Ascending aorta (tissue), 2 donors: ENCODE results near the gene WDR4. TPM values are rescaled to one million over a fixed set of nuclear protein-coding genes. Genes with fewer than 3 reads are reported as not detected.
"Not testable (repeated sequence)": the region's sequence is repeated elsewhere in the genome, so short reads cannot be mapped to it uniquely, and the experiment has no call there.

Experiments
- DNase-seq, 2 donors: peaks; one replicate each; pipeline ENCODE4 v3.0.0-alpha.2; 2019; ENCODE audit warnings: low spot score in 2 of 2
- H3K27ac ChIP-seq, 2 donors: fragments of 200-600 bp; sonication (generic); one replicate each; pipeline ENCODE4 v1.5.1; 2016 to 2017; ENCODE audit warnings: mild to moderate bottlenecking in 1 of 2
- H3K27me3 ChIP-seq: fragments of 200-600 bp; sonication (generic); one replicate; pipeline ENCODE4 v1.5.1; 2017
- H3K36me3 ChIP-seq, 2 donors: fragments of 200-600 bp; sonication (generic); one replicate each; pipeline ENCODE4 v1.5.1; 2016
- H3K4me1 ChIP-seq, 2 donors: fragments of 200-600 bp; sonication (generic); one replicate each; pipeline ENCODE4 v1.5.1; 2016 to 2017; ENCODE audit warnings: mild to moderate bottlenecking in 1 of 2
- H3K4me3 ChIP-seq, 2 donors: fragments of 200-600 bp; sonication (generic); one replicate each; pipeline ENCODE4 v1.5.1; 2016 to 2017; ENCODE audit warnings: mild to moderate bottlenecking in 1 of 2
- H3K9me3 ChIP-seq, 2 donors: fragments of 200-600 bp; sonication (generic); one replicate each; pipeline ENCODE4 v1.5.1; 2016
- intact Hi-C: fragments of 100-400 bp; cut with DNase I; formaldehyde crosslinking; loops from one replicate; pipeline ENCODE4 v1.15.1; 2023
- total RNA-seq: library from RNA; depleted of rRNA; stranded (reverse); fragments of >200 nt; gene quantifications from one replicate; pipeline ENCODE4 v1.1.0, GENCODE V29; 2016
- TF ChIP-seq, protein P1 (sequence below), 3 experiments: fragments of 200-600 bp in 2 of 3; fragments of 450-650 bp in 1 of 3; sonication (generic) in 2 of 3; IDR thresholded peaks; one replicate each; pipeline ENCODE4 v1.5.1; 2016 to 2019; ENCODE audit warnings: antibody characterized with exemption in 3 of 3, mild to moderate bottlenecking in 1 of 3, moderate library complexity in 1 of 3

The WDR4 gene, protein sequence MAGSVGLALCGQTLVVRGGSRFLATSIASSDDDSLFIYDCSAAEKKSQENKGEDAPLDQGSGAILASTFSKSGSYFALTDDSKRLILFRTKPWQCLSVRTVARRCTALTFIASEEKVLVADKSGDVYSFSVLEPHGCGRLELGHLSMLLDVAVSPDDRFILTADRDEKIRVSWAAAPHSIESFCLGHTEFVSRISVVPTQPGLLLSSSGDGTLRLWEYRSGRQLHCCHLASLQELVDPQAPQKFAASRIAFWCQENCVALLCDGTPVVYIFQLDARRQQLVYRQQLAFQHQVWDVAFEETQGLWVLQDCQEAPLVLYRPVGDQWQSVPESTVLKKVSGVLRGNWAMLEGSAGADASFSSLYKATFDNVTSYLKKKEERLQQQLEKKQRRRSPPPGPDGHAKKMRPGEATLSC
- total RNA-seq: 51.9 TPM

DNA sequence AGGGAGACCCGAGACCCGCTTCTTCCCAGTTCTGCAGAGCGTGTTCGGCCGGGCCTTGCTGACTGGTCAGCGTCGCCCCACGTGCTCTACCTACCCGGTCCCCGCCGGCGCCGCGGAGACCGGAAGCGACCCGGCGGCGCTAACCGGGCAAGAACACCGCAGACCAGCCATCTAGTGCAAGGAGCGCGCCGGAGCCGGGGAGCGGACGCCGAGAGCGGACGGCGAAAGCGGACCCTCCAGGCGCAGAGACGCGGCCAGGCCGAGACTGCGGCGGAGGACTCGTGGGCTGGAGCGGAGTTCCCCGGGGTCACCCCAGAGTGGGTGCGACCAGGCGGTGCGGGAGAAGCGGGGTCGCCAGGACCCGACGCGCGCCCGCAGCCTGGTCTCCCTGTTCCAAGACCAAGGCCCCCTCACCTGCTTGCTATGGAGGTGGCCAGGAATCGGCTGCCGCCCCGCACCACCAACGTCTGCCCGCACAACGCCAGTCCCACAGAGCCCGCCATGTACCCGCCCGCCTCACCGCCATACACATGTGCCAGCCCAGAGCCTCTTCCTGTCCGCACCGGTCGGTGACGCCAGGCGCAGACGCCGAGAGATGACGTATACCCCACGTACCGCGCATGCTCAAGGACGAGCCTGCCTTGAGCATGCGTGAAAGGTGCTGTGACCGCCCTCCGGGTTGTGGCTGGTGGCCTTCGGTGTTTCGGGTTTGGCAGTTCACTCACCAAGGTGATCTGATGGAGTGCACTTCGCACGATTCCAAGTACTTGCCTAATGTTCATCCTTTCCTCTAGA, at the start of gene WDR4:
TSS of gene WDR4 (minus strand) at position 547 of the 795 bp plus-strand sequence. CDS start at position 503, 44 bp downstream.
- TF ChIP-seq, protein P1, sequence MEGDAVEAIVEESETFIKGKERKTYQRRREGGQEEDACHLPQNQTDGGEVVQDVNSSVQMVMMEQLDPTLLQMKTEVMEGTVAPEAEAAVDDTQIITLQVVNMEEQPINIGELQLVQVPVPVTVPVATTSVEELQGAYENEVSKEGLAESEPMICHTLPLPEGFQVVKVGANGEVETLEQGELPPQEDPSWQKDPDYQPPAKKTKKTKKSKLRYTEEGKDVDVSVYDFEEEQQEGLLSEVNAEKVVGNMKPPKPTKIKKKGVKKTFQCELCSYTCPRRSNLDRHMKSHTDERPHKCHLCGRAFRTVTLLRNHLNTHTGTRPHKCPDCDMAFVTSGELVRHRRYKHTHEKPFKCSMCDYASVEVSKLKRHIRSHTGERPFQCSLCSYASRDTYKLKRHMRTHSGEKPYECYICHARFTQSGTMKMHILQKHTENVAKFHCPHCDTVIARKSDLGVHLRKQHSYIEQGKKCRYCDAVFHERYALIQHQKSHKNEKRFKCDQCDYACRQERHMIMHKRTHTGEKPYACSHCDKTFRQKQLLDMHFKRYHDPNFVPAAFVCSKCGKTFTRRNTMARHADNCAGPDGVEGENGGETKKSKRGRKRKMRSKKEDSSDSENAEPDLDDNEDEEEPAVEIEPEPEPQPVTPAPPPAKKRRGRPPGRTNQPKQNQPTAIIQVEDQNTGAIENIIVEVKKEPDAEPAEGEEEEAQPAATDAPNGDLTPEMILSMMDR (IDR thresholded peaks at IDR 0.05): no peak
- Histone ChIP-seq H3K27ac (peak within 1 kb of the TSS; percentile 85 to 93), H3K36me3 (peaks cover 6 to 9% of the 10 kb centered on the region in 2 donors), H3K4me3 (peak within 1 kb of the TSS; percentile 77 to 91), H3K4me1 (peaks cover 0 to 15% of the 10 kb centered on the region in 2 donors), H3K27me3 (no peaks in the 10 kb centered on the region), H3K9me3 (no peaks in the 10 kb centered on the region)
- intact Hi-C loops: loop anchor here (1.0 kb wide), 2 partner anchors 14 to 95 kb away; partner anchors contain the start of genes NDUFV3 and PKNOX1
- peak; percentile 92 to 99 for DNase-seq

DNA sequence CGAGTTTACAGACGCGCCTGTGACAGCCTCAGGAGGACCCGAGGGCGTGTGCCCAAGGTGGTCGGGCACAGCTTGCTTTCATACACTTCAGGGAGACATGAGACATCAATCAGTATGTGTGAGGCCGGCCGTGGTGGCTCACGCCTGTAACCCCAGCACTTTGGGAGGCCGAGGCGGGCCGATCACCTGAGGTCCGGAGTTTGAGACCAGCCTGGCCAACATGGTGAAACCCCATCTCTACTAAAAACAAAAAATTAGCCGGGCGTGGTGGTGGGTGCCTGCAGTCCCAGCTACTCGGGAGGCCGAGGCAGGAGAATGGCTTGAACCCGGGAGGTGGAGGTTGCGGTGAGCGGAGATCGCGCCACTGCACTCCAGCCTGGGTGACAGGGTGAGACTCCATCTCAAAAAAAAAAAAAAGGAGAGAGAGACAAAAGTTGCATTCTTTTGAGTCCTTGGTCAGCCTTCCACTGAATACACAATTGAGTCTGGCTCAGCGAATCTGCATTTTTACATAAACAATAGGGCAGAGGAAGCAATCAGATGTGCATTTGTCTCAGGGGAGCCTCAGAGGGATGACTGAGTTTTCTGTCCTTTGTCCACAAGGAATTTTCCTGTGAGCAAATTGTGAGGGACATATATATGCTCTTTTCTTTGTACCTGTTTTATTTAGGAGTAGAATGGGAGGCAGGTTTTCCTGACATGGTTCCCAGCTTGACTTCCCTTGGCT, 48.3 kb upstream of the WDR4 start:
- DNase-seq, H3K27ac ChIP-seq, H3K4me3 ChIP-seq, H3K4me1 ChIP-seq, H3K36me3 ChIP-seq, H3K9me3 ChIP-seq, intact Hi-C loops, H3K27me3 ChIP-seq: not testable (repeated sequence)

DNA sequence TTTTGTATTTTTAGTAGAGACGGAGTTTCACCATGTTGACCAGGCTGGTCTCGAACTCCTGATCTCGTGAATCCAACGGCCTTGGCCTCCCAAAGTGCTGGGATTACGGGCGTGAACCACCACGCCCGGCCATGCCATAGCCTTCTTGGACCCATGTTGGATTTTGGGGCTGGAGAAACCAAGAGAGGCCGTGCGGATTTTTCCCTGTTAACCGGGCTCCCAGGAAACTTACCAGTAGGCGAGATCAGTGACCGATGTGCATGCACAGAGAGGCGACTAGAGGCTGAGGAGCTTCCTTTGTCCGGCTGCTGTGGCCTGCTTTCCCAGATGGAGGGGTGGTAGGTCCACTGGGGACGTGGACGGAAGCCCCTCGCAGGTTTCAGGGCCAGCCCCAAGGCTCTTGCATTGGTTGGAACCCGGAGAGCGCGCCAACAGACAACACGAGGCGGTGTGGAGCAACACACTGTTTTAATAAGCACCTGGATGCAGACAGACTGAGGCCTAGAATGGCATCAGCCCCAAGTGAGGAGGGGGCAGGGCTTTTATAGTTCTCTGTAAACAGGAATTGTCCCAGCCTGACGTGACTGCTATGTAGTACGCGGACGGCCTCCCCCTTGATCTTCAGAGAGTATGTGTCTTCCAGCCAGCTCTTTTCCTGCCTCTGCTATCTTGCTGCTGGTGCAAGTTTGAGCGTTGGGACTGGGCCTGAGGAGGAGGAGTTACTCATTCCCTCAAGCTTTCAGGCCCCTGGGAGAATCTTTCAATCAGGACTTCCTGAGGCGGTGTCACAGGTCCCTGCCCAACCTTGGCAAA, 46.0 kb upstream of the WDR4 start, which contains the start of gene ERVH48-1:
TSS of gene ERVH48-1 (minus strand) at position 517 of the 813 bp plus-strand sequence. CDS start 6,624 bp downstream, outside the sequence.
- TF ChIP-seq, protein P1 (IDR thresholded peaks at IDR 0.05): no peak
- intact Hi-C loops: no loop called here

DNA sequence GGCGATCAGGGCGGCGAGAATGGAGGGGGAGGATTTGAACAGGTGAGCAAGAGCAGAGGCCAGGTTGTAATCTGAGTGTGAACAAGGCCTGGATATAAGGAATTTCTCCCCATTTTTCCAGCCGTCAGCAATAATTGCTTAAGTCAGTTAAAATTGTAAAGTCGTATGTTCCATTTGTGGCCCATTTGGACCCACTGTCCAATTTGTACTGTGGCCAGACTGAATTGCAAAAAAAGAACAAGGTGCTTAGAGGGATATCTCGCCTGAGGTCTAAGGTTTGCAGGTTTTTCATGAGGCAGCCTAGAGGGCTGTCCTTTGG, 45.1 kb upstream of the WDR4 start:
- no peaks in the 10 kb centered on the region for H3K27me3 ChIP-seq
- H3K27ac ChIP-seq: no peak overlapping the region
- intact Hi-C loops: loop anchor here (5.0 kb wide), 1 partner anchor 48 kb away; the partner anchor contains the start of gene PKNOX1
- no peak for DNase-seq
- H3K36me3 ChIP-seq: no peaks in the 10 kb centered on the region
- H3K4me3 ChIP-seq: no peak overlapping the region
- H3K4me1 ChIP-seq: no peaks in the 10 kb centered on the region
- TF ChIP-seq, protein P1 (IDR thresholded peaks at IDR 0.05): no peak
- no peaks in the 10 kb centered on the region for H3K9me3 ChIP-seq

More for the DNA sequence above, 46.0 kb upstream of the WDR4 start, which contains the start of gene ERVH48-1:
- DNase-seq: no peak
- no peaks in the 10 kb centered on the region for H3K27me3 ChIP-seq
- H3K27ac ChIP-seq: no peak within 1 kb of the TSS
- no peak within 1 kb of the TSS for H3K4me3 ChIP-seq
- no peaks in the 10 kb centered on the region for H3K9me3 ChIP-seq
- no peaks in the 10 kb centered on the region for H3K4me1 ChIP-seq
- H3K36me3 ChIP-seq: no peaks in the 10 kb centered on the region

DNA sequence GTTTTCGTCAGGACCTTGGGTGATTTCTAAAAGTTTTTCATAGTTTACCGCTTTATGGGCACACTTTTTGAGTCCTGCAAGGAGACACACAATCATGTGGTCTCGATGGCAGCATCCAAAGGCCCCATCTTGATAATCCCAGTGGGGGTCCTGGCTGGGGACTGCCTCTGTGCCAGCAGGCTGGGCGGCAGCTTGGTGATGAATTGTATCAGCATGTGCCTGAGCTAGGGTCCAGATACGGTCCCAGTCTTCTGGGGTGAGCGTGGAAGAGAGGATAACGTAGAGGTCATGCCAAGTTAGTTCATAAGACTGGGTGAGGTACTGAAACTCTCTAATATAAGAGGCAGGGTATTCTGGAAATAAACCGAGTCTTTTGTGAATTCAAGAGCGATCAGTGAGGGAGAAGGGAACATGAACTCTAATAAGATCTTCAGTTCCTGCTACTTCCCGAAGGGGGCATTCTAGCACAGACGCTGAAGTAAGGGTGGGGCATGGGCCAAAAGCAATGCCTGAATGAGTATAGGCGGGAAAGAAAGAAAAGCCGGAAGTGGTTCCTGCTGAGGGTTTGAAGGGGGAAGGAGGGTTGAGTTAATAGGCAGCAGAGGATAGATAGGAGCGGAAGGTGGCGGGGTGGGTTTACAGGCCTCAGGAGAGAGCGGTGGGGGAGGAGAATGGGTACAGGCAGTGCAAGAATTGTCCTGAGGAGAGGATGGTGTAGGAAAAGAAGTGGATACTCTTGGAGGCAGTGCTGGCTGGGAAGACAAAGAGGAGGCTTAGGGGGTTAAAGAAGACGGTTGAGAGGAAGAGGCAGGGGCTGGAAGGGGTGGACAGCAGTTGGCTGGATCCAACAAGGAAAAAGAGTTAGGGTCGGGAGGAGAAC, 44.5 kb upstream of the WDR4 start:
- Histone ChIP-seq H3K9me3 (no peaks in the 10 kb centered on the region), H3K4me3 (peak overlapping the region in 1 of 2 donors; percentile 24), H3K36me3 (no peaks in the 10 kb centered on the region), H3K4me1 (no peaks in the 10 kb centered on the region), H3K27me3 (no peaks in the 10 kb centered on the region), H3K27ac (no peak overlapping the region)
- TF ChIP-seq, protein P1 (IDR thresholded peaks at IDR 0.05): peak; percentile 61 to 87 (median 82)
- intact Hi-C loops: loop anchor here (5.0 kb wide), 1 partner anchor 49 kb away; the partner anchor contains the start of gene PKNOX1
- DNase-seq: peak in 1 of 2 donors; percentile 89
